Liver (tissue), 9 donors: ENCODE data around the gene TMEM215. TPM values are rescaled to one million over a fixed set of nuclear protein-coding genes. Genes with fewer than 3 reads are reported as not detected.

ENCODE experiments used
- DNase-seq: peaks from one replicate; pipeline ENCODE4 v3.0.0-alpha.2; 2017; ENCODE audit warnings: low spot score
- H3K27ac ChIP-seq, 2 donors: one replicate each; pipeline ENCODE4 v1.7.0; 2013; ENCODE audit warnings: inconsistent platforms in 2 of 2, low read length in 2 of 2, control low read depth in 1 of 2, low read depth in 1 of 2, mild to moderate bottlenecking in 1 of 2
- H3K27me3 ChIP-seq, 4 donors: one replicate each; pipeline versions ENCODE4 v1.6.1 to v1.7.0; 2013; ENCODE audit warnings: low read length in 3 of 4, inconsistent platforms in 1 of 4, mild to moderate bottlenecking in 1 of 4, moderate library complexity in 1 of 4; ENCODE audit not compliant: control insufficient read depth in 4 of 4, insufficient read depth in 4 of 4
- H3K36me3 ChIP-seq, 4 donors: one replicate each; pipeline versions ENCODE4 v1.6.1 to v1.7.0; 2013; ENCODE audit warnings: low read length in 3 of 4, mild to moderate bottlenecking in 3 of 4, low read depth in 1 of 4, moderate library complexity in 1 of 4; ENCODE audit not compliant: control insufficient read depth in 4 of 4, insufficient read depth in 3 of 4
- H3K4me1 ChIP-seq, 4 donors: one replicate each; pipeline versions ENCODE4 v1.6.1 to v1.7.0; 2013; ENCODE audit warnings: low read length in 3 of 4, mild to moderate bottlenecking in 3 of 4, moderate library complexity in 1 of 4; ENCODE audit not compliant: control insufficient read depth in 4 of 4, insufficient read depth in 4 of 4
- H3K4me3 ChIP-seq, 3 donors: one replicate each; pipeline versions ENCODE4 v1.6.1 to v1.7.0; 2013; ENCODE audit warnings: low read length in 3 of 3, control low read depth in 1 of 3, low read depth in 1 of 3, mild to moderate bottlenecking in 1 of 3
- H3K9ac ChIP-seq, 2 donors: one replicate each; pipeline ENCODE4 v1.7.0; 2013; ENCODE audit warnings: low read length in 2 of 2, mild to moderate bottlenecking in 2 of 2, moderate library complexity in 2 of 2, control low read depth in 1 of 2, low read depth in 1 of 2
- H3K9me3 ChIP-seq, 4 donors: one replicate each; pipeline versions ENCODE4 v1.6.1 to v1.7.0; 2013; ENCODE audit warnings: low read length in 3 of 4; ENCODE audit not compliant: control insufficient read depth in 4 of 4
- EGR1 ChIP-seq, 2 donors: IDR thresholded peaks; 2 replicates each; pipeline ENCODE4 v1.6.1; 2016 to 2018; ENCODE audit warnings: antibody characterized with exemption in 2 of 2, low read depth in 2 of 2
- FOXA1 ChIP-seq: IDR thresholded peaks from 2 replicates; pipeline ENCODE4 v1.6.1; 2016; ENCODE audit warnings: antibody characterized with exemption
- FOXA2 ChIP-seq: IDR thresholded peaks from 2 replicates; pipeline ENCODE4 v1.6.1; 2016; ENCODE audit warnings: antibody characterized with exemption
- GABPA ChIP-seq, 2 donors: IDR thresholded peaks in 1 of 2; conservative IDR thresholded peaks in 1 of 2; 2 replicates each; pipeline ENCODE4 v1.6.1; 2016; ENCODE audit warnings: antibody characterized with exemption in 2 of 2, mild to moderate bottlenecking in 1 of 2, moderate library complexity in 1 of 2
- HNF4A ChIP-seq, 2 donors: conservative IDR thresholded peaks; 2 replicates each; pipeline ENCODE4 v1.6.1; 2016; ENCODE audit warnings: antibody characterized with exemption in 2 of 2, mild to moderate bottlenecking in 2 of 2
- HNF4G ChIP-seq: IDR thresholded peaks from 2 replicates; pipeline ENCODE4 v1.6.1; 2016; ENCODE audit warnings: antibody characterized with exemption
- JUND ChIP-seq, 2 donors: IDR thresholded peaks; 2 replicates each; pipeline ENCODE4 v1.6.1; 2016; ENCODE audit warnings: antibody characterized with exemption in 2 of 2
- NR2F2 ChIP-seq: IDR thresholded peaks from 2 replicates; pipeline ENCODE4 v1.6.1; 2016; ENCODE audit warnings: antibody characterized with exemption
- RAD21 ChIP-seq, 2 donors: IDR thresholded peaks; 2 replicates each; pipeline ENCODE4 v1.6.1; 2016; ENCODE audit warnings: antibody characterized with exemption in 2 of 2, mild to moderate bottlenecking in 2 of 2
- RXRA ChIP-seq, 2 donors: IDR thresholded peaks; 2 replicates each; pipeline ENCODE4 v1.6.1; 2017 to 2018; ENCODE audit warnings: antibody characterized with exemption in 2 of 2, mild to moderate bottlenecking in 1 of 2
- SP1 ChIP-seq: IDR thresholded peaks from 2 replicates; pipeline ENCODE4 v1.6.1; 2018; ENCODE audit warnings: antibody characterized with exemption, mild to moderate bottlenecking
- TAF1 ChIP-seq: conservative IDR thresholded peaks from 2 replicates; pipeline ENCODE4 v1.6.1; 2016; ENCODE audit warnings: antibody characterized with exemption, mild to moderate bottlenecking
- YY1 ChIP-seq: IDR thresholded peaks from 2 replicates; pipeline ENCODE4 v1.6.1; 2016; ENCODE audit warnings: antibody characterized with exemption, mild to moderate bottlenecking
- WGBS: extraction: QIAGEN DNeasy Blood & Tissue Kit; methylation state at CpG from one replicate; pipeline ENCODE4 v1.1.7; 2013; 5-methylcytosine and 5-hydroxymethylcytosine counted together
- polyA plus RNA-seq, 2 donors: library from polyadenylated mRNA; stranded (reverse) in 1 of 2; unstranded in 1 of 2; fragments of 200-250 nt in 1 of 2; fragments of >200 nt in 1 of 2; fragmentation: Nextera tagmentation in 1 of 2; extraction: Ambion mirVana in 1 of 2; gene quantifications; one replicate each; pipeline versions ENCODE4 v1.2.1 to v1.2.3, GENCODE V29; 2013 to 2015
- total RNA-seq, 2 donors: library from RNA; depleted of rRNA; stranded (reverse); fragments of >200 nt; gene quantifications; one replicate each; pipeline ENCODE4 v1.2.3, GENCODE V29; 2014
- TF ChIP-seq, protein P1 (sequence below): IDR thresholded peaks from 2 replicates; pipeline ENCODE4 v1.6.1; 2016; ENCODE audit warnings: antibody characterized with exemption, mild to moderate bottlenecking
- TF ChIP-seq, protein P2 (sequence below): fragments of 150-350 bp; IDR thresholded peaks from 2 replicates; pipeline ENCODE4 v1.5.1; 2017; ENCODE audit warnings: improper control_type of control experiment, low read depth, low read length; ENCODE audit not compliant: missing input control
- TF ChIP-seq, protein P3 (sequence below): IDR thresholded peaks from 2 replicates; pipeline ENCODE4 v1.6.1; 2016; ENCODE audit warnings: antibody characterized with exemption
- TF ChIP-seq, protein P4 (sequence below): IDR thresholded peaks from 2 replicates; pipeline ENCODE4 v1.6.1; 2016; ENCODE audit warnings: antibody characterized with exemption
- TF ChIP-seq, protein P5 (sequence below): IDR thresholded peaks from 2 replicates; pipeline ENCODE4 v1.6.1; 2016; ENCODE audit warnings: antibody characterized with exemption
- donor health status: healthy.
- donor health status: healthy.
- donor health status: healthy.
- donor health status: healthy.
- donor health status: healthy.

TMEM215 gene
- total and polyA plus RNA-seq, 4 donors: not detected

DNA sequence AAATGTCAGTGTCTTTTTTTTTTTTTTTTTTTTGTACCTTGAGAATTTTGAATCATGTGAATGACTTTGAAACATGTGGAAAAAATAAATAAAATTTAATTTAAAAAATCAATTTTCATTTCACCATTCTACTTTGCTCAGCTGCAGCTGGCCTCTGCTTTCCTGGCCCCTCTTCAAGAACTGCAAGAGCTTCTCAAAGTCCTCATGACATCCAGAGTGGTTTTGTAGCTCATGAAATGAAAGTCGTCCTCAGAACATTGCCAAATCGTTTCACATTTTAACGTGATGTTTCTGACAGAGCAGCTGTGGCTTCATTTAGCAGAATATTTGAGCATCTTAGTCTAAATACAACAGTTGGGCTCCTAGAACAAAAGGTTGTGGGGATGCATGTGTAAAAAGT, 47.9 kb upstream of the TMEM215 start:
- Histone ChIP-seq H3K36me3 (no peaks in the 10 kb centered on the region), H3K27ac (no peak overlapping the region), H3K9me3 (no peaks in the 10 kb centered on the region), H3K27me3 (no peaks in the 10 kb centered on the region), H3K4me3 (no peak overlapping the region), H3K9ac (no peak overlapping the region), H3K4me1 (no peaks in the 10 kb centered on the region)
- TF ChIP-seq, protein P1, sequence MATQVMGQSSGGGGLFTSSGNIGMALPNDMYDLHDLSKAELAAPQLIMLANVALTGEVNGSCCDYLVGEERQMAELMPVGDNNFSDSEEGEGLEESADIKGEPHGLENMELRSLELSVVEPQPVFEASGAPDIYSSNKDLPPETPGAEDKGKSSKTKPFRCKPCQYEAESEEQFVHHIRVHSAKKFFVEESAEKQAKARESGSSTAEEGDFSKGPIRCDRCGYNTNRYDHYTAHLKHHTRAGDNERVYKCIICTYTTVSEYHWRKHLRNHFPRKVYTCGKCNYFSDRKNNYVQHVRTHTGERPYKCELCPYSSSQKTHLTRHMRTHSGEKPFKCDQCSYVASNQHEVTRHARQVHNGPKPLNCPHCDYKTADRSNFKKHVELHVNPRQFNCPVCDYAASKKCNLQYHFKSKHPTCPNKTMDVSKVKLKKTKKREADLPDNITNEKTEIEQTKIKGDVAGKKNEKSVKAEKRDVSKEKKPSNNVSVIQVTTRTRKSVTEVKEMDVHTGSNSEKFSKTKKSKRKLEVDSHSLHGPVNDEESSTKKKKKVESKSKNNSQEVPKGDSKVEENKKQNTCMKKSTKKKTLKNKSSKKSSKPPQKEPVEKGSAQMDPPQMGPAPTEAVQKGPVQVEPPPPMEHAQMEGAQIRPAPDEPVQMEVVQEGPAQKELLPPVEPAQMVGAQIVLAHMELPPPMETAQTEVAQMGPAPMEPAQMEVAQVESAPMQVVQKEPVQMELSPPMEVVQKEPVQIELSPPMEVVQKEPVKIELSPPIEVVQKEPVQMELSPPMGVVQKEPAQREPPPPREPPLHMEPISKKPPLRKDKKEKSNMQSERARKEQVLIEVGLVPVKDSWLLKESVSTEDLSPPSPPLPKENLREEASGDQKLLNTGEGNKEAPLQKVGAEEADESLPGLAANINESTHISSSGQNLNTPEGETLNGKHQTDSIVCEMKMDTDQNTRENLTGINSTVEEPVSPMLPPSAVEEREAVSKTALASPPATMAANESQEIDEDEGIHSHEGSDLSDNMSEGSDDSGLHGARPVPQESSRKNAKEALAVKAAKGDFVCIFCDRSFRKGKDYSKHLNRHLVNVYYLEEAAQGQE: no peak
- TF ChIP-seq FOXA1 (no peak), EGR1 (IDR thresholded peaks at IDR 0.05; ENCODE audit: low read depth in 2 of 2) (no peak), GABPA (IDR thresholded peaks at IDR 0.05 in 1 of 2, conservative IDR thresholded peaks at IDR 0.05 in 1 of 2) (no peak), HNF4G (no peak), SP1 (no peak), RAD21 (IDR thresholded peaks at IDR 0.05) (no peak), JUND (IDR thresholded peaks at IDR 0.05) (no peak), YY1 (no peak), RXRA (IDR thresholded peaks at IDR 0.05) (no peak), NR2F2 (no peak), TAF1 (no peak), FOXA2 (no peak), HNF4A (conservative IDR thresholded peaks at IDR 0.05) (no peak)
- TF ChIP-seq, protein P2, sequence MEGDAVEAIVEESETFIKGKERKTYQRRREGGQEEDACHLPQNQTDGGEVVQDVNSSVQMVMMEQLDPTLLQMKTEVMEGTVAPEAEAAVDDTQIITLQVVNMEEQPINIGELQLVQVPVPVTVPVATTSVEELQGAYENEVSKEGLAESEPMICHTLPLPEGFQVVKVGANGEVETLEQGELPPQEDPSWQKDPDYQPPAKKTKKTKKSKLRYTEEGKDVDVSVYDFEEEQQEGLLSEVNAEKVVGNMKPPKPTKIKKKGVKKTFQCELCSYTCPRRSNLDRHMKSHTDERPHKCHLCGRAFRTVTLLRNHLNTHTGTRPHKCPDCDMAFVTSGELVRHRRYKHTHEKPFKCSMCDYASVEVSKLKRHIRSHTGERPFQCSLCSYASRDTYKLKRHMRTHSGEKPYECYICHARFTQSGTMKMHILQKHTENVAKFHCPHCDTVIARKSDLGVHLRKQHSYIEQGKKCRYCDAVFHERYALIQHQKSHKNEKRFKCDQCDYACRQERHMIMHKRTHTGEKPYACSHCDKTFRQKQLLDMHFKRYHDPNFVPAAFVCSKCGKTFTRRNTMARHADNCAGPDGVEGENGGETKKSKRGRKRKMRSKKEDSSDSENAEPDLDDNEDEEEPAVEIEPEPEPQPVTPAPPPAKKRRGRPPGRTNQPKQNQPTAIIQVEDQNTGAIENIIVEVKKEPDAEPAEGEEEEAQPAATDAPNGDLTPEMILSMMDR: no peak
- TF ChIP-seq, protein P3, sequence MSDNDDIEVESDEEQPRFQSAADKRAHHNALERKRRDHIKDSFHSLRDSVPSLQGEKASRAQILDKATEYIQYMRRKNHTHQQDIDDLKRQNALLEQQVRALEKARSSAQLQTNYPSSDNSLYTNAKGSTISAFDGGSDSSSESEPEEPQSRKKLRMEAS: no peak
- TF ChIP-seq, protein P4, sequence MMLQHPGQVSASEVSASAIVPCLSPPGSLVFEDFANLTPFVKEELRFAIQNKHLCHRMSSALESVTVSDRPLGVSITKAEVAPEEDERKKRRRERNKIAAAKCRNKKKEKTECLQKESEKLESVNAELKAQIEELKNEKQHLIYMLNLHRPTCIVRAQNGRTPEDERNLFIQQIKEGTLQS: no peak
- TF ChIP-seq, protein P5, sequence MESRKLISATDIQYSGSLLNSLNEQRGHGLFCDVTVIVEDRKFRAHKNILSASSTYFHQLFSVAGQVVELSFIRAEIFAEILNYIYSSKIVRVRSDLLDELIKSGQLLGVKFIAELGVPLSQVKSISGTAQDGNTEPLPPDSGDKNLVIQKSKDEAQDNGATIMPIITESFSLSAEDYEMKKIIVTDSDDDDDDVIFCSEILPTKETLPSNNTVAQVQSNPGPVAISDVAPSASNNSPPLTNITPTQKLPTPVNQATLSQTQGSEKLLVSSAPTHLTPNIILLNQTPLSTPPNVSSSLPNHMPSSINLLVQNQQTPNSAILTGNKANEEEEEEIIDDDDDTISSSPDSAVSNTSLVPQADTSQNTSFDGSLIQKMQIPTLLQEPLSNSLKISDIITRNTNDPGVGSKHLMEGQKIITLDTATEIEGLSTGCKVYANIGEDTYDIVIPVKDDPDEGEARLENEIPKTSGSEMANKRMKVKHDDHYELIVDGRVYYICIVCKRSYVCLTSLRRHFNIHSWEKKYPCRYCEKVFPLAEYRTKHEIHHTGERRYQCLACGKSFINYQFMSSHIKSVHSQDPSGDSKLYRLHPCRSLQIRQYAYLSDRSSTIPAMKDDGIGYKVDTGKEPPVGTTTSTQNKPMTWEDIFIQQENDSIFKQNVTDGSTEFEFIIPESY: no peak
- no peak for DNase-seq
- WGBS: 58% methylated on average over 3 of the region's 3 CpGs
